GM12878 (cell line): ENCODE measurements around the gene CPEB3. TPM values are rescaled to one million over a fixed set of nuclear protein-coding genes. Genes with fewer than 3 reads are reported as not detected.

Experiments
- CBFB ChIP-seq: IDR thresholded peaks from 2 replicates; pipeline ENCODE4 v1.6.1; 2016; ENCODE audit warnings: antibody characterized with exemption, low read depth
- CHD1 ChIP-seq: IDR thresholded peaks from 2 replicates; pipeline ENCODE4 v1.6.1; 2012; ENCODE audit warnings: low read depth, low read length, improper control_type of control experiment
- EP300 ChIP-seq, 2 experiments: fragments of 150-350 bp in 1 of 2; IDR thresholded peaks; 2 replicates each; pipeline ENCODE4 v1.6.1; 2011 to 2012; ENCODE audit warnings: low read depth in 2 of 2, low read length in 2 of 2, borderline replicate concordance in 1 of 2, improper control_type of control experiment in 1 of 2, inconsistent platforms in 1 of 2; ENCODE audit not compliant: control insufficient read depth in 1 of 2
- GABPA ChIP-seq: IDR thresholded peaks from 2 replicates; pipeline ENCODE4 v1.6.1; 2014; ENCODE audit warnings: antibody characterized with exemption, low read depth, mild to moderate bottlenecking, inconsistent platforms
- HDGF ChIP-seq: fragments of 450-650 bp; IDR thresholded peaks from 2 replicates; pipeline ENCODE4 v1.6.1; 2016; ENCODE audit warnings: antibody characterized with exemption
- IKZF2 ChIP-seq, 2 experiments: fragments of 450-650 bp; IDR thresholded peaks; 2 replicates each; pipeline ENCODE4 v1.6.1; 2017; ENCODE audit warnings: mild to moderate bottlenecking in 2 of 2, moderate library complexity in 2 of 2
- LARP7 ChIP-seq: fragments of 450-650 bp; IDR thresholded peaks from 2 replicates; pipeline ENCODE4 v1.6.1; 2017; ENCODE audit warnings: mild to moderate bottlenecking
- MLLT1 ChIP-seq: fragments of 450-650 bp; IDR thresholded peaks from 2 replicates; pipeline ENCODE4 v1.6.1; 2016; ENCODE audit warnings: mild to moderate bottlenecking
- MYB ChIP-seq: fragments of 150-350 bp; IDR thresholded peaks from 2 replicates; pipeline ENCODE4 v1.6.1; 2014; ENCODE audit warnings: mild to moderate bottlenecking, low read depth, low read length, borderline replicate concordance
- NBN ChIP-seq: fragments of 450-650 bp; IDR thresholded peaks from 2 replicates; pipeline ENCODE4 v1.6.1; 2016
- NFXL1 ChIP-seq: fragments of 450-650 bp; IDR thresholded peaks from 2 replicates; pipeline ENCODE4 v1.6.1; 2017; ENCODE audit warnings: antibody characterized with exemption, mild to moderate bottlenecking, borderline replicate concordance
- NRF1 ChIP-seq: conservative IDR thresholded peaks from 2 replicates; pipeline ENCODE4 v1.6.1; 2011; ENCODE audit warnings: mild to moderate bottlenecking, low read depth, low read length, improper control_type of control experiment
- PAX5 ChIP-seq: IDR thresholded peaks from 2 replicates; pipeline ENCODE4 v1.6.1; 2011; ENCODE audit warnings: low read depth, low read length, borderline replicate concordance
- POLR2AphosphoS2 ChIP-seq: IDR thresholded peaks from 2 replicates; pipeline ENCODE4 v1.6.1; 2011; ENCODE audit warnings: low read depth, mild to moderate bottlenecking, low read length, improper control_type of control experiment, moderate library complexity
- POLR2AphosphoS5 ChIP-seq: IDR thresholded peaks from 2 replicates; pipeline ENCODE4 v1.6.1; 2011; ENCODE audit warnings: mild to moderate bottlenecking, low read length, inconsistent platforms
- RB1 ChIP-seq: fragments of 450-650 bp; formaldehyde crosslinking; IDR thresholded peaks from 2 replicates; pipeline ENCODE4 v1.6.1; 2017; ENCODE audit warnings: mild to moderate bottlenecking, borderline replicate concordance
- RBBP5 ChIP-seq: fragments of 200-600 bp; sonication (generic); conservative IDR thresholded peaks from 2 replicates; pipeline ENCODE4 v1.6.1; 2016
- RCOR1 ChIP-seq: conservative IDR thresholded peaks from 2 replicates; pipeline ENCODE4 v1.6.1; 2012; ENCODE audit warnings: low read depth, low read length, improper control_type of control experiment
- RUNX3 ChIP-seq: IDR thresholded peaks from 2 replicates; pipeline ENCODE4 v1.6.1; 2012; ENCODE audit warnings: low read length, inconsistent platforms
- SREBF1 ChIP-seq: IDR thresholded peaks from 2 replicates; pipeline ENCODE4 v1.6.1; 2012; ENCODE audit warnings: mild to moderate bottlenecking, low read length
- SRF ChIP-seq, 2 experiments: IDR thresholded peaks; 2 replicates each; pipeline ENCODE4 v1.6.1; 2011; ENCODE audit warnings: low read depth in 2 of 2, low read length in 2 of 2, mild to moderate bottlenecking in 1 of 2, moderate library complexity in 1 of 2
- TCF3 ChIP-seq: IDR thresholded peaks from 2 replicates; pipeline ENCODE4 v1.6.1; 2012; ENCODE audit warnings: low read depth, mild to moderate bottlenecking, low read length, borderline replicate concordance; ENCODE audit not compliant: insufficient read depth
- WRNIP1 ChIP-seq: IDR thresholded peaks from 2 replicates; pipeline ENCODE4 v1.6.1; 2011; ENCODE audit warnings: low read depth, low read length, improper control_type of control experiment, borderline replicate concordance
- ZNF217 ChIP-seq: fragments of 450-650 bp; IDR thresholded peaks from 2 replicates; pipeline ENCODE4 v1.6.1; 2017; ENCODE audit warnings: antibody characterized with exemption, mild to moderate bottlenecking
- ZNF384 ChIP-seq: IDR thresholded peaks from 2 replicates; pipeline ENCODE4 v1.6.1; 2012; ENCODE audit warnings: low read depth, mild to moderate bottlenecking, low read length, improper control_type of control experiment, borderline replicate concordance
- ZSCAN29 ChIP-seq: fragments of 450-650 bp; IDR thresholded peaks from 2 replicates; pipeline ENCODE4 v1.6.1; 2017; ENCODE audit warnings: mild to moderate bottlenecking, moderate library complexity
- polyA plus RNA-seq, 11 experiments: library from polyadenylated mRNA; depleted of rRNA in 4 of 11; unstranded in 6 of 11; stranded (reverse) in 5 of 11; fragments of >200 nt; fragmentation: Nextera tagmentation in 4 of 11; fragmentation: Illumina TruSeq in 1 of 11; extraction: Ambion mirVana in 4 of 11; extraction: Trizol in 1 of 11; gene quantifications; 1 replicate in 1 of 11; 2 replicates in 10 of 11; pipeline versions ENCODE4 v1.2.1 to v1.2.3, GENCODE V29; 2011 to 2016; ENCODE audit warnings: inconsistent platforms in 2 of 11, missing spikeins in 2 of 11, low read depth in 1 of 11
- total RNA-seq, 4 experiments: library from RNA; depleted of rRNA in 3 of 4; stranded (reverse); fragments of >200 nt in 3 of 4; fragmentation: Illumina TruSeq in 1 of 4; extraction: Trizol in 1 of 4; gene quantifications; 2 replicates each; pipeline versions ENCODE4 v1.2.1 to v1.2.3, GENCODE V29; 2013 to 2021
- TF ChIP-seq, protein P1 (sequence below): fragments of 450-650 bp; IDR thresholded peaks from 2 replicates; pipeline ENCODE4 v1.6.1; 2017; ENCODE audit warnings: mild to moderate bottlenecking, low read depth, inconsistent platforms; ENCODE audit not compliant: poor library complexity, severe bottlenecking
- TF ChIP-seq, protein P2 (sequence below): fragments of 450-650 bp; IDR thresholded peaks from 2 replicates; pipeline ENCODE4 v1.6.1; 2017; ENCODE audit warnings: low read depth, mild to moderate bottlenecking, moderate library complexity

CPEB3 gene
- total and polyA plus RNA-seq, 10 of the 15 experiments (the other 5 are each of a cell fraction or from before 2014, with no cell fraction given) = 0.50 to 2.3 (median 1.2) TPM

DNA sequence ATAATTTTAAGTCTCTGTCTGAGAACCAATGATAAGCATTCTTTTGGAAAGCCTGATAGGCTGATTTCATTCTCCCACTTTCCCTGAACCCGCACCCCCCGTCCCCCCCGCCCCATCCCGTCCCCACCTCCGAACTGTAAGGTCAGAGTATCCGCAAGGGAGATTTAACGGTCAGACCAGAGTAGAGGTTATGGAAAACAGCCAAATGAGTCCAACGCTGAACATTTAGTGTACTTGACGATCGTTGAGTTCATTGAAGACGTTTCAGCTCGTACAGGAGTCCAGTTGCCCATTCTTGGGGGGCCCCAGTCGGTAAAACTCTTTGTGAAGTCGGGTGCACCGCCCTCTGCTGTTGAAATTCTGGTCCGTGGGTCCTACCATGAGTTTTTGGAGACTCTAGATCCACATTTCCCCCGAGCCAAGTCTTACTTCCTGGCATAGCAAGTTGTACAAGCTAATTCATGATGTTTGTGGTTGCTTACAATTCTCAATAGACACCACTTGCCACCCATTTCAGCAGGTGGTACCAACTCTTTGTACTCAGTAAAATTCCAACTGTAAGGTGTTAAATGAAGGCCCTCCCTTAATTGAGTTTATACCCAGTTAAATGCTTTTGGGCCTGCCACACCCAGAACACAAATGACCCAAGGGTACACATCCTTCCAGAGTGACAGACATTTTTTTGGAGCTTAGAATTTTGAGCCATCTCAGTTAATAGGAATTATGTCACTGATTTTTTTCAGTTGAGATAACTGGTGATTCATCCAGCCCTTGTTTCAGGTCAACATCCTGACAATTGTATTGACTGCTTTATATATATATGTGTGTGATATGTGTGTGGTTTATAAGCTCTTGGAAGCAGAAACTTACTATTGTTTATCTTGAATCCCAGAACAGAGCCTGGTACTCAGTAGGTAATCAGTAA, 1.3 kb upstream of the CPEB3 start (continued):
- no peak for TF ChIP-seq RCOR1
- no peak for TF ChIP-seq POLR2AphosphoS2
- no peak for TF ChIP-seq ZSCAN29
- no peak for TF ChIP-seq EP300 (IDR thresholded peaks at IDR 0.05; ENCODE audit: borderline replicate concordance in 1 of 2, control insufficient read depth in 1 of 2, low read depth in 2 of 2, low read length in 2 of 2)
- no peak for TF ChIP-seq NRF1
- TF ChIP-seq SREBF1 = no peak
- no peak for TF ChIP-seq ZNF217
- no peak for TF ChIP-seq HDGF
- TF ChIP-seq RBBP5 = no peak
- no peak for TF ChIP-seq CBFB
- TF ChIP-seq NFXL1 = no peak
- TF ChIP-seq ZNF384 = no peak
- TF ChIP-seq, protein P1, sequence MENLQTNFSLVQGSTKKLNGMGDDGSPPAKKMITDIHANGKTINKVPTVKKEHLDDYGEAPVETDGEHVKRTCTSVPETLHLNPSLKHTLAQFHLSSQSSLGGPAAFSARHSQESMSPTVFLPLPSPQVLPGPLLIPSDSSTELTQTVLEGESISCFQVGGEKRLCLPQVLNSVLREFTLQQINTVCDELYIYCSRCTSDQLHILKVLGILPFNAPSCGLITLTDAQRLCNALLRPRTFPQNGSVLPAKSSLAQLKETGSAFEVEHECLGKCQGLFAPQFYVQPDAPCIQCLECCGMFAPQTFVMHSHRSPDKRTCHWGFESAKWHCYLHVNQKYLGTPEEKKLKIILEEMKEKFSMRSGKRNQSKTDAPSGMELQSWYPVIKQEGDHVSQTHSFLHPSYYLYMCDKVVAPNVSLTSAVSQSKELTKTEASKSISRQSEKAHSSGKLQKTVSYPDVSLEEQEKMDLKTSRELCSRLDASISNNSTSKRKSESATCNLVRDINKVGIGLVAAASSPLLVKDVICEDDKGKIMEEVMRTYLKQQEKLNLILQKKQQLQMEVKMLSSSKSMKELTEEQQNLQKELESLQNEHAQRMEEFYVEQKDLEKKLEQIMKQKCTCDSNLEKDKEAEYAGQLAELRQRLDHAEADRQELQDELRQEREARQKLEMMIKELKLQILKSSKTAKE = peak; percentile 53
- TF ChIP-seq TCF3 = no peak
- TF ChIP-seq GABPA = no peak
- TF ChIP-seq PAX5 = no peak
- TF ChIP-seq RB1 = no peak; the same call in 1 of the 2 replicates
- TF ChIP-seq LARP7 = no peak
- TF ChIP-seq CHD1 = no peak
- TF ChIP-seq IKZF2 (IDR thresholded peaks at IDR 0.05) = no peak
- TF ChIP-seq, protein P2, sequence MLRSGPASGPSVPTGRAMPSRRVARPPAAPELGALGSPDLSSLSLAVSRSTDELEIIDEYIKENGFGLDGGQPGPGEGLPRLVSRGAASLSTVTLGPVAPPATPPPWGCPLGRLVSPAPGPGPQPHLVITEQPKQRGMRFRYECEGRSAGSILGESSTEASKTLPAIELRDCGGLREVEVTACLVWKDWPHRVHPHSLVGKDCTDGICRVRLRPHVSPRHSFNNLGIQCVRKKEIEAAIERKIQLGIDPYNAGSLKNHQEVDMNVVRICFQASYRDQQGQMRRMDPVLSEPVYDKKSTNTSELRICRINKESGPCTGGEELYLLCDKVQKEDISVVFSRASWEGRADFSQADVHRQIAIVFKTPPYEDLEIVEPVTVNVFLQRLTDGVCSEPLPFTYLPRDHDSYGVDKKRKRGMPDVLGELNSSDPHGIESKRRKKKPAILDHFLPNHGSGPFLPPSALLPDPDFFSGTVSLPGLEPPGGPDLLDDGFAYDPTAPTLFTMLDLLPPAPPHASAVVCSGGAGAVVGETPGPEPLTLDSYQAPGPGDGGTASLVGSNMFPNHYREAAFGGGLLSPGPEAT = no peak
- no peak for TF ChIP-seq POLR2AphosphoS5
- TF ChIP-seq WRNIP1 = 0 out of 2 replicates have a peak, but pooled peaks have one; percentile 75
- no peak for TF ChIP-seq MYB
- no peak for TF ChIP-seq MLLT1
- TF ChIP-seq NBN = no peak
- TF ChIP-seq SRF (IDR thresholded peaks at IDR 0.05; ENCODE audit: low read depth in 2 of 2, low read length in 2 of 2) = no peak
- TF ChIP-seq RUNX3 = peak; percentile 11; the same call in 1 of the 2 replicates
